WI38 (cell line): ENCODE measurements around the gene P3H2.

Source experiments
- H3K4me3 ChIP-seq: 2 replicates; pipeline ENCODE4 v1.5.1; 2011; ENCODE audit warnings: low read depth, mild to moderate bottlenecking, control low read depth, low read length
- CTCF ChIP-seq: IDR thresholded peaks from 2 replicates; pipeline ENCODE4 v1.5.1; 2012; ENCODE audit warnings: low read depth, mild to moderate bottlenecking, control low read depth, low read length

The P3H2 gene

GRCh38 chr3:189914799-189915198, 205.9 kb downstream of the P3H2 start:
- no peak overlapping the region for H3K4me3 ChIP-seq
- TF ChIP-seq CTCF = no peak

- TF ChIP-seq CTCF = no peak
- H3K4me3 ChIP-seq = no peak overlapping the region
Measured at GRCh38 chr3:189911001-189911400, 209.7 kb downstream of the P3H2 start.

GRCh38 chr3:189909573-189909972, 211.1 kb downstream of the P3H2 start:
- TF ChIP-seq CTCF = no peak
- no peak overlapping the region for H3K4me3 ChIP-seq

GRCh38 chr3:189909139-189909538, 211.6 kb downstream of the P3H2 start:
- H3K4me3 ChIP-seq = no peak overlapping the region
- TF ChIP-seq CTCF = no peak

GRCh38 chr3:189908646-189909045, 212.1 kb downstream of the P3H2 start:
- H3K4me3 ChIP-seq = no peak overlapping the region
- TF ChIP-seq CTCF = no peak

- no peak overlapping the region for H3K4me3 ChIP-seq
- TF ChIP-seq CTCF = no peak
Measured at GRCh38 chr3:189907803-189908202, 212.9 kb downstream of the P3H2 start.
